A172 (cell line): ENCODE measurements around the gene LRFN4. TPM values are rescaled to one million over a fixed set of nuclear protein-coding genes. Genes with fewer than 3 reads are reported as not detected.

Experiments used
- DNase-seq: peaks from one replicate; pipeline ENCODE4 v3.0.0-alpha.2; 2015; ENCODE audit warnings: low spot score
- total RNA-seq: library from RNA; depleted of rRNA; stranded (reverse); fragments of >200 nt; shearing (Covaris generic); gene quantifications from 2 replicates; pipeline ENCODE4 v1.2.3, GENCODE V29; 2014

The LRFN4 gene
- total RNA-seq, 1 experiment from 2014 or later, result 63.3 TPM

- DNase-seq, result no peak
Observed at GRCh38 chr11:66858186-66858938, 1.5 kb downstream of the LRFN4 start.

GRCh38 chr11:66858939-66859685 is 2.2 kb downstream of the LRFN4 start:
- no peak for DNase-seq

GRCh38 chr11:66859686-66860448 is 3.0 kb downstream of the LRFN4 start:
- DNase-seq, result no peak

GRCh38 chr11:66860449-66860831 is 3.6 kb downstream of the LRFN4 start:
- no peak for DNase-seq

GRCh38 chr11:66861038-66861773 is 4.3 kb downstream of the LRFN4 start:
- DNase-seq, result no peak

GRCh38 chr11:66861774-66862558 is 5.1 kb downstream of the LRFN4 start:
- DNase-seq, result no peak

- no peak for DNase-seq
Observed at GRCh38 chr11:66862559-66863037, 5.7 kb downstream of the LRFN4 start.

- DNase-seq, result no peak
Observed at GRCh38 chr11:66863428-66864125, 6.7 kb downstream of the LRFN4 start.

GRCh38 chr11:66864172-66864901 is 7.5 kb downstream of the LRFN4 start:
- DNase-seq, result no peak

GRCh38 chr11:66864924-66865697 is 8.2 kb downstream of the LRFN4 start:
- no peak for DNase-seq

- DNase-seq, result no peak
Observed at GRCh38 chr11:66866007-66866406, 9.1 kb downstream of the LRFN4 start.

GRCh38 chr11:66866511-66866986 is 9.7 kb downstream of the LRFN4 start:
- no peak for DNase-seq

- DNase-seq, result no peak
Observed at GRCh38 chr11:66867425-66868040, 10.7 kb downstream of the LRFN4 start.

GRCh38 chr11:66868082-66868725 is 11.3 kb downstream of the LRFN4 start:
- DNase-seq, result no peak

- DNase-seq, result peak; percentile 46
Observed at GRCh38 chr11:66868726-66869566, 12.1 kb downstream of the LRFN4 start.

- DNase-seq, result no peak
Observed at GRCh38 chr11:66869567-66869870, 12.7 kb downstream of the LRFN4 start.

GRCh38 chr11:66870131-66870530 is 13.3 kb downstream of the LRFN4 start:
- no peak for DNase-seq
